Karpas-422 (cell line): Measurements from ENCODE around the gene BPTF. TPM values are rescaled to one million over a fixed set of nuclear protein-coding genes. Genes with fewer than 3 reads are reported as not detected.

Source experiments
- DNase-seq: peaks from one replicate; pipeline ENCODE4 v3.0.0-alpha.2; 2015
- H2AFZ ChIP-seq: fragments of 200-600 bp; sonication (generic); 2 replicates; pipeline ENCODE4 v1.6.1; 2014; ENCODE audit warnings: antibody characterized with exemption, low read length, mixed read lengths
- H3K27ac ChIP-seq: fragments of 200-600 bp; sonication (generic); 2 replicates; pipeline ENCODE4 v1.5.1; 2014; ENCODE audit warnings: mild to moderate bottlenecking, low read length, moderate library complexity
- H3K27me3 ChIP-seq: fragments of 200-600 bp; sonication (generic); 2 replicates; pipeline ENCODE4 v1.6.1; 2014; ENCODE audit warnings: low read length, mixed read lengths
- H3K36me3 ChIP-seq: fragments of 200-600 bp; sonication (generic); 2 replicates; pipeline ENCODE4 v1.6.1; 2014; ENCODE audit warnings: low read length, mixed read lengths; ENCODE audit not compliant: insufficient read depth
- H3K4me1 ChIP-seq: fragments of 200-600 bp; sonication (generic); 2 replicates; pipeline ENCODE4 v1.6.1; 2014; ENCODE audit warnings: mild to moderate bottlenecking, low read length, mixed read lengths
- H3K4me2 ChIP-seq: fragments of 200-600 bp; sonication (generic); 2 replicates; pipeline ENCODE4 v1.6.1; 2014; ENCODE audit warnings: low read length, low read depth, mild to moderate bottlenecking; ENCODE audit not compliant: poor library complexity, severe bottlenecking
- H3K4me3 ChIP-seq: fragments of 200-600 bp; sonication (generic); 2 replicates; pipeline ENCODE4 v1.5.1; 2014; ENCODE audit warnings: mild to moderate bottlenecking, antibody characterized with exemption, low read length, mixed read lengths
- H3K79me2 ChIP-seq: fragments of 200-600 bp; sonication (generic); 2 replicates; pipeline ENCODE4 v1.6.1; 2014; ENCODE audit warnings: mild to moderate bottlenecking, low read length, mixed read lengths
- H3K9ac ChIP-seq: fragments of 200-600 bp; sonication (generic); 2 replicates; pipeline ENCODE4 v1.6.0; 2014; ENCODE audit warnings: low read length
- H3K9me2 ChIP-seq: fragments of 200-600 bp; sonication (generic), shearing (Covaris generic); replicated peaks from 2 replicates; pipeline ENCODE4 v1.6.0; 2014; ENCODE audit warnings: mild to moderate bottlenecking, low read length, moderate library complexity; ENCODE audit not compliant: insufficient read depth
- H3K9me3 ChIP-seq: fragments of 300-700, 200-600 bp; sonication (generic); 2 replicates; pipeline ENCODE4 v1.6.1; 2014; ENCODE audit warnings: low read length, mixed read lengths
- H4K20me1 ChIP-seq: fragments of 200-600 bp; sonication (generic); 2 replicates; pipeline ENCODE4 v1.6.1; 2014; ENCODE audit warnings: mild to moderate bottlenecking, antibody characterized with exemption, low read length, low read depth; ENCODE audit not compliant: insufficient read depth
- total RNA-seq: library from RNA; depleted of rRNA; stranded (reverse); fragments of >200 nt; shearing (Covaris generic); gene quantifications from 2 replicates; pipeline ENCODE4 v1.2.3, GENCODE V29; 2014; ENCODE audit warnings: low replicate concordance; rRNA removed

BPTF gene, protein sequence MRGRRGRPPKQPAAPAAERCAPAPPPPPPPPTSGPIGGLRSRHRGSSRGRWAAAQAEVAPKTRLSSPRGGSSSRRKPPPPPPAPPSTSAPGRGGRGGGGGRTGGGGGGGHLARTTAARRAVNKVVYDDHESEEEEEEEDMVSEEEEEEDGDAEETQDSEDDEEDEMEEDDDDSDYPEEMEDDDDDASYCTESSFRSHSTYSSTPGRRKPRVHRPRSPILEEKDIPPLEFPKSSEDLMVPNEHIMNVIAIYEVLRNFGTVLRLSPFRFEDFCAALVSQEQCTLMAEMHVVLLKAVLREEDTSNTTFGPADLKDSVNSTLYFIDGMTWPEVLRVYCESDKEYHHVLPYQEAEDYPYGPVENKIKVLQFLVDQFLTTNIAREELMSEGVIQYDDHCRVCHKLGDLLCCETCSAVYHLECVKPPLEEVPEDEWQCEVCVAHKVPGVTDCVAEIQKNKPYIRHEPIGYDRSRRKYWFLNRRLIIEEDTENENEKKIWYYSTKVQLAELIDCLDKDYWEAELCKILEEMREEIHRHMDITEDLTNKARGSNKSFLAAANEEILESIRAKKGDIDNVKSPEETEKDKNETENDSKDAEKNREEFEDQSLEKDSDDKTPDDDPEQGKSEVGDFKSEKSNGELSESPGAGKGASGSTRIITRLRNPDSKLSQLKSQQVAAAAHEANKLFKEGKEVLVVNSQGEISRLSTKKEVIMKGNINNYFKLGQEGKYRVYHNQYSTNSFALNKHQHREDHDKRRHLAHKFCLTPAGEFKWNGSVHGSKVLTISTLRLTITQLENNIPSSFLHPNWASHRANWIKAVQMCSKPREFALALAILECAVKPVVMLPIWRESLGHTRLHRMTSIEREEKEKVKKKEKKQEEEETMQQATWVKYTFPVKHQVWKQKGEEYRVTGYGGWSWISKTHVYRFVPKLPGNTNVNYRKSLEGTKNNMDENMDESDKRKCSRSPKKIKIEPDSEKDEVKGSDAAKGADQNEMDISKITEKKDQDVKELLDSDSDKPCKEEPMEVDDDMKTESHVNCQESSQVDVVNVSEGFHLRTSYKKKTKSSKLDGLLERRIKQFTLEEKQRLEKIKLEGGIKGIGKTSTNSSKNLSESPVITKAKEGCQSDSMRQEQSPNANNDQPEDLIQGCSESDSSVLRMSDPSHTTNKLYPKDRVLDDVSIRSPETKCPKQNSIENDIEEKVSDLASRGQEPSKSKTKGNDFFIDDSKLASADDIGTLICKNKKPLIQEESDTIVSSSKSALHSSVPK (N-terminal part only)
- total RNA-seq: 197 and 310 TPM in 2 replicates

DNA sequence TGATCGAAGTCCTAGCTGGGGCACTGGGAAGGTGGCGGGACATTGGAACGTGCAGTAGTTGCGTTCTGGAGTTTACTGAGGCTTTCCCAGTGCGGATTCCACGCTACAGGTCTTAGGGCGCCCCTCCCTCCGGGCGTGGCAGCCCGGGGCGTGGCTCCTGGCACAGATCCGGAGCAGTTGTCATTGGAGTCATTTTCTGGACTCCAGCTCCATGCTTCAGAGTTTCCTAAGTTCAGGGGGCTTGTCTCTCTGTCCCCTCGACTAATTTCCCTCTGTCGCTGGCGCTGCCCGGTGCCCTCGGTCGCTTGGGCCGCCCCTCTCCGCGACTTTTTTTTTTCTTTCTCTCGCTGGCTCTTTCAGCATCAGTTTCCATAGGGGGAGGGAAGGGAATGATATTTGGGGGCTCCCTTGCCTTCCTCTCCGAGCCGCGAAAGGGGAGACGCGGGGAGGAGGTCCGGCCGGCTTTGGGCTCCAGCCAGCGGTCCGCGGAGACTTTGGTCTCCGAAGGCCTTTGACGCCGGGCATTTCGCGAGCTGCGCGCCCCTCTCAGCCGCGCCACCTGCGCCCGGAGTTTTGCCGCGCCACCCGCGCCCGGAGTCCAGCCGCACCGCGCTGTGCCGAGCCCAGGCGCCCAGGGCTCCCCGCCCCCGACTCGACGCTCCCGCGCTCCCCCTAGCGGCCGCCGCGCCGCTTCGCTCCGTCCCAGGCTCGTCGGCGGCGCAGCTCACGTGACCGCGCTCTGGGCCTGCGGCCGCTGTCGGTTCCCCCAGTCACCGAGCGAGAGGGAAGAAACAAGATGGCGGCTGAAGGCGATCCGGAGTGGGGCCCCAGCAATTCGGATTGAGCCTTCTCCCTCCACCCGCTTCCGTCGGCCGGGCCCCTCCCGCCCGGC lies at the start of gene BPTF:
TSS of gene BPTF (plus strand) at position 769 of the 892 bp plus-strand sequence. CDS start 222 bp downstream, outside the sequence.
- H2AFZ ChIP-seq: no peak within 1 kb of the TSS
- peaks cover 78% of the 10 kb centered on the region for H3K4me1 ChIP-seq

DNA sequence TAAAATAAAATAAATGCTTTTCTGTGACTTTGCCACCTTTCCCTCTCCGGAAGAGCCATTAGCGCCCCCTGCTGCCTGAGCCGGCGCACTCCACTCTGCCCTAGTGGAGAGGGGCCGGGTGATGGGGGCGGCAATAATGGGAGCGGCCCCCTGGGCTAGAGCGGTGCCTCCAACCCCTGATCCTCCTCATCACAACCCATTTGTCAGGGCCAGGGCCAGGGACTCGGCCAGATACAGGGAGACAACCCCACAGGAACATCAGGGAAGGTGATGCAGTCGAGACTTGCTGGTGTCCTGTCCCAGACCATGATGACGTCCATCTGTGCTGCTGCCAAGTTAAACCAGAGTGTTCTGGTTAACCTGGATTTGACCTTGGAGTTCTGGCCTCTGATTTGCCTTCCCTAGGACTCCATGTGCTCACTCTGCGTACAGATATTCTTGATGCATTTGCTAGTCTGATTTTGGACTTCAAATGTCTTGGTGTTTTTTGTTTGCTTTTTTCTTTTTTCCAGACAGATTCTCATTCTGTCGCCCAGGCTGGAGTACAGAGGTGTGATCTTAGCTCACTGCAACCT lies 46.1 kb upstream of the BPTF start:
- peak; percentile 87 for DNase-seq
- Histone ChIP-seq H3K4me2 (no peak overlapping the region), H2AFZ (peak overlapping the region; percentile 48; the same call in 1 of the 2 replicates), H3K79me2 (no peaks in the 10 kb centered on the region), H4K20me1 (no peaks in the 10 kb centered on the region), H3K9me3 (no peaks in the 10 kb centered on the region), H3K27me3 (no peaks in the 10 kb centered on the region), H3K4me3 (no peak overlapping the region), H3K36me3 (no peaks in the 10 kb centered on the region), H3K9ac (no peak overlapping the region), H3K4me1 (peaks cover 3% of the 10 kb centered on the region; the same call in 1 of the 2 replicates), H3K27ac (no peak overlapping the region), H3K9me2 (no peaks in the 10 kb centered on the region)

More for the DNA sequence above, at the start of gene BPTF:
- peak within 1 kb of the TSS; percentile 73 for H3K4me3 ChIP-seq
- H3K36me3 ChIP-seq: peaks cover 10% of the 10 kb centered on the region; the same call in 1 of the 2 replicates
- H3K79me2 ChIP-seq: peaks cover 36% of the 10 kb centered on the region
- no peaks in the 10 kb centered on the region for H4K20me1 ChIP-seq
- DNase-seq: peak; percentile 98
- peak within 1 kb of the TSS; percentile 94 for H3K4me2 ChIP-seq
- peak within 1 kb of the TSS; percentile 92 for H3K9ac ChIP-seq
- H3K9me2 ChIP-seq: no peaks in the 10 kb centered on the region
- H3K9me3 ChIP-seq: no peaks in the 10 kb centered on the region
- no peaks in the 10 kb centered on the region for H3K27me3 ChIP-seq
- H3K27ac ChIP-seq: peak within 1 kb of the TSS; percentile 97

DNA sequence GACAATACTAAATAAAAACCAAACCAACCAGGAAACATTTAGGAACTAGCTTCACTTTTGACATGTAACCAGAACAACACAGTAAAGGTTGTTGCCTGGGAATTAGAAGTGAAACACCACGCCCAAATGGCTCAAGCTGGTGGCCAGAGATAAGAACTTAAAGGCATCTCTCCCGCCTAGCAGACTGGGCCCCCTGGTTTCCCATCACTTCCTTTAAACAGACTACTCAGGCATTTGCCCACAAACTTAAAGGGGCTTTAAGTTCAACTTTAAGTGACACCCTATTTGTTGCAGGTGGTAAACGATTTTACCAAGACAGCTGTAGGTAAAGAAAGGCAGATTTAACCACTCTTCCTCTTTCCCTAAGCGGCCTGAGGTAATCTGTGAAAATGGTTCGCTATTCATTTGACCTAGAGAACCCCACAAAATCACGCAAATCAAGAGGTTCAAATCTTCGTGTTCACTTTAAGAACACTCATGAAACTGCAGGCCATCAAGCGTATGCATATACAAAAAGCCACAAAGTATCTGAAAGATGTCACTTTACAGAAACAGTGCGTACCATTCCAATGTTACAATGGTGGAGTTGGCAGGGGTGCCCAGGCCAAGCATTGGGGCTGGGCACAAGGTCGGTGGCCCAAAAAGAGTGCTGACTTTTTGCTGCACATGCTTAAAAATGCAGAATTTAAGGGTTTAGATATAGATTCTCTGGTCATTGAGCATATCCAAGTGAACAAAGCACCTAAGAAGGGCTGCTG lies 40.8 kb upstream of the BPTF start:
- Histone ChIP-seq H3K79me2 (no peaks in the 10 kb centered on the region), H3K9me2 (no peaks in the 10 kb centered on the region), H3K9me3 (no peaks in the 10 kb centered on the region), H3K4me3 (no peak overlapping the region), H3K27me3 (no peaks in the 10 kb centered on the region), H3K4me2 (no peak overlapping the region), H3K27ac (no peak overlapping the region), H4K20me1 (no peaks in the 10 kb centered on the region), H3K4me1 (no peaks in the 10 kb centered on the region), H3K36me3 (no peaks in the 10 kb centered on the region), H2AFZ (no peak overlapping the region), H3K9ac (no peak overlapping the region)
- no peak for DNase-seq

DNA sequence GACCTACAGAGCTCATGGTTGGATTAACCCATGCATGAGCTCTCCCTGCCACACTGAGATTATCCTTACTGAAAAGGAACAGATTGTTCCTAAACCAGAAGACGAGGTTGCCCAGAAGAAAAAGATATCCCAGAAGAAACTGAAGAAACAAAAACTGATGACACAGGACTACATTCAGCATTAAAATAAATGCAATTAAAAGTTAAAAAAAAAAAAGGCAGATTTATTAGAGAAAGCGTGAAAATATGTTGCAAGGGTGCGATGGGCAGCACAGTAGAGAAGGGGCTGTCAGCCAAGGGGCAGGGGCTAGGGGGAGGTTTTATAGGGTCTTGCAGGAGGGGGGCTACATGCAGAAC lies 40.2 kb upstream of the BPTF start:
- H3K9me3 ChIP-seq: no peaks in the 10 kb centered on the region
- no peaks in the 10 kb centered on the region for H3K36me3 ChIP-seq
- no peak for DNase-seq
- H3K4me2 ChIP-seq: no peak overlapping the region
- no peak overlapping the region for H3K27ac ChIP-seq
- H3K4me3 ChIP-seq: no peak overlapping the region
- H3K9ac ChIP-seq: no peak overlapping the region
- no peak overlapping the region for H2AFZ ChIP-seq
- no peaks in the 10 kb centered on the region for H4K20me1 ChIP-seq
- H3K4me1 ChIP-seq: no peaks in the 10 kb centered on the region
- no peaks in the 10 kb centered on the region for H3K27me3 ChIP-seq
- H3K79me2 ChIP-seq: no peaks in the 10 kb centered on the region
- no peaks in the 10 kb centered on the region for H3K9me2 ChIP-seq

DNA sequence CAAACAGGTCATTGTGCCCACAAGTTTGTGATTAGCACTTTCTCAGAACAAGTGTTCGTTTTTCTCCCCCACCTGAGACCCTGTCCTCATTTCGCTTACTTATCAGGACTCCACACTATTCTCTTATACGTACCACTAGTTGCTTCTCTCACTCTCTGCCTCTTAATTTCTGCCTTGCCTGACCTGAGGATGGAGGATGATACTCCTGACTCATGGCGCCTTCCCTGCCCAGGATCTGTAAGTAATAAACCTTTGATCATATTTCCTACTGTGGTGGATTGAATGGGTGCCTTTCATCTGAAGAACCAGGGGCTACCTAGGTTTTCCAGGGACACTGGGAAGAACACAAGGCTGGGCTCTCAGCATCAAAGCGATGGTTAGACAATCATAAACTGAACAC lies 39.8 kb upstream of the BPTF start:
- no peaks in the 10 kb centered on the region for H3K79me2 ChIP-seq
- H3K9ac ChIP-seq: no peak overlapping the region
- H3K9me2 ChIP-seq: no peaks in the 10 kb centered on the region
- no peaks in the 10 kb centered on the region for H3K36me3 ChIP-seq
- no peak overlapping the region for H3K27ac ChIP-seq
- no peaks in the 10 kb centered on the region for H3K9me3 ChIP-seq
- H3K4me1 ChIP-seq: no peaks in the 10 kb centered on the region
- H3K27me3 ChIP-seq: no peaks in the 10 kb centered on the region
- H3K4me3 ChIP-seq: no peak overlapping the region
- H4K20me1 ChIP-seq: no peaks in the 10 kb centered on the region
- H3K4me2 ChIP-seq: no peak overlapping the region
- no peak for DNase-seq
- no peak overlapping the region for H2AFZ ChIP-seq

DNA sequence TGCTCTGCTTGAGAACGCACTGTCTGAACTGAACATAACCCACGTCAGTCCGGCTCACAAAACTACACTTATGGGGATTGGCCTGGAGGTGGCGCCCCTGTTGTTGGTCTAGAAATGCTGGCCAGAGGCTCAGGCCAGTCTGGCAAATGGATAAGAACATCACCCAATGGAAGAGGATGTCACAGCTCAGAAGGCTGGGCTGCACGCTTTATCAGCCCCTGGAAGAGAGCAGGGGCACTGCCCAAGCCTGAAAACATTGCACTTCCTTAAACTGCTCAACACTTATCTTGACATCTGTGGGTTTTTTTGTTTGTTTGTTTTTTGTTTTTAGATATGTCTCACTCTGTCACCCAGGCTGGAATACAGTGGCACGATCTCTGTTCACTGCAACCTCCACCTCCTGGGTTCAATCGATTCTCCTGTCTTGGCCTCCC lies 24.8 kb upstream of the BPTF start:
- Histone ChIP-seq H3K4me2 (no peak overlapping the region), H3K4me3 (no peak overlapping the region), H3K9ac (peak overlapping the region; percentile 14), H3K36me3 (no peaks in the 10 kb centered on the region), H4K20me1 (no peaks in the 10 kb centered on the region), H3K9me3 (no peaks in the 10 kb centered on the region), H2AFZ (no peak overlapping the region), H3K4me1 (peaks cover 53% of the 10 kb centered on the region), H3K9me2 (no peaks in the 10 kb centered on the region), H3K27me3 (no peaks in the 10 kb centered on the region), H3K27ac (peak overlapping the region; percentile 92), H3K79me2 (no peaks in the 10 kb centered on the region)
- DNase-seq: peak; percentile 95
